ENCODE measurements around the gene SLC2A13. TPM values are rescaled to one million over a fixed set of nuclear protein-coding genes. Genes with fewer than 3 reads are reported as not detected.

The SLC2A13 gene
- total RNA-seq, 1 experiment from 2014 or later, result 7.0 TPM

DNA sequence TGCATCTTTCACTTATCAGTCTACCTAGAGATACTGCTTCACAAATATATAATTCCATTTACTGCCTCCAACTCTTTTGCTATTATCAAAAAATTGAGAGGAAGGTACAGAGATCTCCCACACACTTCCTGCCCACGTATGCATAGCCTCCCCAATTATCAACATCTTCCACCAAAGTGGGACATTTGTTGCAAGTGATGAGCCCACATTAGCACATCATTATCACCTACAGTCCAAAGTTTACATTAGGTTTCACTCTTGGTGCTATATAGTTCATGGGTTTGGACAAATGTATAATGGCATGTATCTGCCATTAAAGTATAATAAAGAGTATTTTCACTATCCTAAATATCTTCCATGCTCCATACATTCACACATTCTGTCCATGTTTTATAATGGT is 66.3 kb downstream of the SLC2A13 start:
- no peaks in the 10 kb centered on the region for H3K79me2 ChIP-seq (ENCODE audit: insufficient read depth, low read length)
- no peak overlapping the region for H4K5ac ChIP-seq (ENCODE audit: insufficient read length, low read depth, low read length)
- H2BK15ac ChIP-seq (ENCODE audit: low read depth, low read length), result no peak overlapping the region
- no peaks in the 10 kb centered on the region for H3K27me3 ChIP-seq (ENCODE audit: insufficient read depth, low read length)
- no peak overlapping the region for H3K14ac ChIP-seq (ENCODE audit: insufficient read depth, low read length)
- H3K79me1 ChIP-seq (ENCODE audit: insufficient read depth, low read depth, low read length, poor library complexity, severe bottlenecking), result no peaks in the 10 kb centered on the region
- Mint-ChIP-seq H3K27ac (no peak overlapping the region), H3K27me3 (ENCODE audit: low read depth) (no peaks in the 10 kb centered on the region), H3K4me1 (peaks cover 4% of the 10 kb centered on the region in 2 experiments), H3K36me3 (ENCODE audit: insufficient read depth in 1 of 3, low read depth in 3 of 3) (no peaks in the 10 kb centered on the region), H3K9me3 (no peaks in the 10 kb centered on the region), H3K4me3 (no peak overlapping the region)
- DNase-seq, result no peak
- no CpG with 5 or more reads among the region's 1 CpG for WGBS (ENCODE audit: extremely low coverage, insufficient read length, low lambda C conversion rate)
- no peak overlapping the region for H3K4ac ChIP-seq (ENCODE audit: low read depth, low read length)
- H3K23me2 ChIP-seq (ENCODE audit: insufficient read length, low read depth, low read length, poor library complexity, severe bottlenecking), result no peaks in the 10 kb centered on the region
- no peak overlapping the region for H2AFZ ChIP-seq (ENCODE audit: low read length)
- TF ChIP-seq CTCF (conservative IDR thresholded peaks at IDR 0.05), result no peak
- no peaks in the 10 kb centered on the region; the same call in 1 of the 2 replicates for H3K4me1 ChIP-seq (ENCODE audit: insufficient read depth, low read length)
- no peak overlapping the region for H3K56ac ChIP-seq (ENCODE audit: insufficient read length, low read depth, low read length)
- H3K4me2 ChIP-seq (ENCODE audit: insufficient read depth, insufficient read length, low read length), result no peak overlapping the region
- H3T11ph ChIP-seq (ENCODE audit: low read length), result no peak overlapping the region
- no peak overlapping the region for H2BK20ac ChIP-seq (ENCODE audit: low read depth, low read length, poor library complexity, severe bottlenecking)
- H2AK5ac ChIP-seq (ENCODE audit: insufficient read length, low read length), result no peak overlapping the region
- H3K27ac ChIP-seq (ENCODE audit: insufficient read length, low read depth, low read length), result no peak overlapping the region
- no peaks in the 10 kb centered on the region for H3K9me3 ChIP-seq (ENCODE audit: control insufficient read depth, low read depth, low read length)
- no peak overlapping the region for H4K91ac ChIP-seq (ENCODE audit: insufficient read length, low read depth, low read length)
- H3K9ac ChIP-seq (ENCODE audit: extremely low read depth, insufficient read length, low read length), result no peak overlapping the region
- H3K18ac ChIP-seq (ENCODE audit: insufficient read length, low read depth, low read length), result no peak overlapping the region
- no peak overlapping the region for H3K23ac ChIP-seq (ENCODE audit: insufficient read length, low read depth, low read length)
- no peak overlapping the region for H2BK5ac ChIP-seq (ENCODE audit: insufficient read length, low read length)
- H4K20me1 ChIP-seq (ENCODE audit: control insufficient read depth, insufficient read depth, insufficient read length), result no peaks in the 10 kb centered on the region
- H2BK12ac ChIP-seq (ENCODE audit: insufficient read length, low read depth, low read length), result no peak overlapping the region
- no peak overlapping the region for H2BK120ac ChIP-seq (ENCODE audit: low read depth, low read length, poor library complexity, severe bottlenecking)
- H4K8ac ChIP-seq (replicated peaks; ENCODE audit: insufficient read length, low read depth, low read length), result no peak overlapping the region
